ENCODE measurements around the gene SV2C. TPM values are rescaled to one million over a fixed set of nuclear protein-coding genes. Genes with fewer than 3 reads are reported as not detected.

The SV2C gene
- total RNA-seq, 2 donors from 2014 or later = 0.14 TPM

GRCh38 chr5:76283670-76284069 is 200.5 kb downstream of the SV2C start:
- no peak for TF ChIP-seq CTCF (IDR thresholded peaks at IDR 0.05)
- Histone ChIP-seq H3K4me1 (ENCODE audit: control insufficient read depth in 1 of 2, low read depth in 2 of 2) (no peaks in the 10 kb centered on the region), H3K27me3 (replicated peaks; ENCODE audit: insufficient read depth) (no peaks in the 10 kb centered on the region), H3K36me3 (no peaks in the 10 kb centered on the region), H3K9me3 (no peaks in the 10 kb centered on the region), H3K27ac (no peak overlapping the region), H3K4me3 (no peak overlapping the region)
- no peak for ATAC-seq (ENCODE audit: insufficient number of reproducible peaks, low FRiP score, low read depth)
- DNase-seq (ENCODE audit: low spot score) = no peak

- no peak for ATAC-seq (ENCODE audit: insufficient number of reproducible peaks, low FRiP score, low read depth)
- Histone ChIP-seq H3K27me3 (replicated peaks; ENCODE audit: insufficient read depth) (no peaks in the 10 kb centered on the region), H3K27ac (no peak overlapping the region), H3K36me3 (no peaks in the 10 kb centered on the region), H3K9me3 (no peaks in the 10 kb centered on the region), H3K4me1 (ENCODE audit: control insufficient read depth in 1 of 2, low read depth in 2 of 2) (no peaks in the 10 kb centered on the region), H3K4me3 (no peak overlapping the region)
- DNase-seq (ENCODE audit: low spot score) = no peak
- no peak for TF ChIP-seq CTCF (IDR thresholded peaks at IDR 0.05)
Measured at GRCh38 chr5:76289692-76290091, 206.5 kb downstream of the SV2C start.

GRCh38 chr5:76290321-76290757 is 207.2 kb downstream of the SV2C start:
- DNase-seq (ENCODE audit: low spot score) = no peak
- no peaks in the 10 kb centered on the region for H3K27me3 ChIP-seq (replicated peaks; ENCODE audit: insufficient read depth)
- no peak for TF ChIP-seq CTCF (IDR thresholded peaks at IDR 0.05)
- H3K4me1 ChIP-seq (ENCODE audit: control insufficient read depth in 1 of 2, low read depth in 2 of 2) = no peaks in the 10 kb centered on the region
- no peaks in the 10 kb centered on the region for H3K36me3 ChIP-seq
- ATAC-seq (ENCODE audit: insufficient number of reproducible peaks, low FRiP score, low read depth) = no peak
- no peaks in the 10 kb centered on the region for H3K9me3 ChIP-seq
- H3K4me3 ChIP-seq = no peak overlapping the region
- no peak overlapping the region for H3K27ac ChIP-seq

GRCh38 chr5:76291305-76292077 is 208.3 kb downstream of the SV2C start:
- H3K9me3 ChIP-seq = no peaks in the 10 kb centered on the region
- no peak overlapping the region for H3K4me3 ChIP-seq
- no peak for DNase-seq (ENCODE audit: low spot score)
- H3K27me3 ChIP-seq (replicated peaks; ENCODE audit: insufficient read depth) = no peaks in the 10 kb centered on the region
- no peak overlapping the region for H3K27ac ChIP-seq
- H3K36me3 ChIP-seq = no peaks in the 10 kb centered on the region
- no peak for TF ChIP-seq CTCF (IDR thresholded peaks at IDR 0.05)
- no peak for ATAC-seq (ENCODE audit: insufficient number of reproducible peaks, low FRiP score, low read depth)
- no peaks in the 10 kb centered on the region for H3K4me1 ChIP-seq (ENCODE audit: control insufficient read depth in 1 of 2, low read depth in 2 of 2)

GRCh38 chr5:76292620-76293322 is 209.6 kb downstream of the SV2C start:
- H3K27ac ChIP-seq = peak overlapping the region in 1 of 2 donors; percentile 24
- no peak for TF ChIP-seq CTCF (IDR thresholded peaks at IDR 0.05)

More at GRCh38 chr5:76292620-76293322, 209.6 kb downstream of the SV2C start:
- Histone ChIP-seq H3K9me3 (no peaks in the 10 kb centered on the region), H3K4me3 (no peak overlapping the region), H3K27me3 (replicated peaks; ENCODE audit: insufficient read depth) (no peaks in the 10 kb centered on the region), H3K4me1 (ENCODE audit: control insufficient read depth in 1 of 2, low read depth in 2 of 2) (no peaks in the 10 kb centered on the region), H3K36me3 (no peaks in the 10 kb centered on the region)
- no peak for ATAC-seq (ENCODE audit: insufficient number of reproducible peaks, low FRiP score, low read depth)
- no peak for DNase-seq (ENCODE audit: low spot score)

Measured in thoracic aorta (tissue), 2 donors.